ENCODE measurements around the gene TBC1D1.

The TBC1D1 gene

DNA sequence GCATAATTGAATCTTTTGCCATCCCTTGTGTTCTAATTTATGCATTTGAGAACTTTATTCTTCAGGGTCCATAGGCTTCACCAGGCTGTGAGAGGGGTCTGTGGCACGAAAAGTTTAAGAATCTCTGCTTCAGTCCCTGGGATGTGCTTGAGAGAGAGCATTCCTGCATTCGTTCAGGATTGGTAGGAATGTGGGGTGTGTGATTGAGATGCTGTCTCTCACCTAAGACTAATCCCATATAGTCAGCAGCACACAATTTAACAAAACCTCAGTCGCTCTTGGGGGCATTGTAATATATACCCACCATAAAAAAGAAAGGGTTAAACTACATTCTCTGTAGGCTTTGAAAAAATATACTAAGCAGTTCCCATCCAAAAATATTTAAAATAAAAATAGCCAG lies 111.0 kb downstream of the TBC1D1 start:
- DNase-seq (ENCODE audit: low read depth, low spot score) = peak; percentile 36
- Histone ChIP-seq H3K4me1 (ENCODE audit: insufficient read depth, insufficient read length) (peaks cover 3% of the 10 kb centered on the region), H3K9me3 (ENCODE audit: insufficient read depth, low read length) (no peaks in the 10 kb centered on the region), H3K36me3 (ENCODE audit: insufficient read depth, insufficient read length, low read length) (no peaks in the 10 kb centered on the region), H3K27me3 (ENCODE audit: insufficient read depth, insufficient read length) (no peaks in the 10 kb centered on the region), H3K4me3 (ENCODE audit: insufficient read length, low read depth) (no peak overlapping the region), H3K9ac (ENCODE audit: insufficient read length, low read depth) (no peak overlapping the region)
- TF ChIP-seq SUZ12 (IDR thresholded peaks at IDR 0.05; ENCODE audit: extremely low read depth, insufficient read depth, insufficient read length) (no peak), ZNF274 (IDR thresholded peaks at IDR 0.05; ENCODE audit: low read depth, low read length) (no peak), YY1 (IDR thresholded peaks at IDR 0.05; ENCODE audit: insufficient read depth, insufficient read length) (no peak)

- Histone ChIP-seq H3K9me3 (ENCODE audit: insufficient read depth, low read length) (no peaks in the 10 kb centered on the region), H3K9ac (ENCODE audit: insufficient read length, low read depth) (no peak overlapping the region), H3K4me1 (ENCODE audit: insufficient read depth, insufficient read length) (peaks cover 3% of the 10 kb centered on the region), H3K36me3 (ENCODE audit: insufficient read depth, insufficient read length, low read length) (no peaks in the 10 kb centered on the region), H3K4me3 (ENCODE audit: insufficient read length, low read depth) (no peak overlapping the region), H3K27me3 (ENCODE audit: insufficient read depth, insufficient read length) (no peaks in the 10 kb centered on the region)
- TF ChIP-seq SUZ12 (IDR thresholded peaks at IDR 0.05; ENCODE audit: extremely low read depth, insufficient read depth, insufficient read length) (no peak), ZNF274 (IDR thresholded peaks at IDR 0.05; ENCODE audit: low read depth, low read length) (no peak), YY1 (IDR thresholded peaks at IDR 0.05; ENCODE audit: insufficient read depth, insufficient read length) (no peak)
- no peak for DNase-seq (ENCODE audit: low read depth, low spot score)
These were observed 111.7 kb downstream of the TBC1D1 start for GRCh38 chr4:38002451-38003071.

- no peaks in the 10 kb centered on the region for H3K36me3 ChIP-seq (ENCODE audit: insufficient read depth, insufficient read length, low read length)
- H3K9me3 ChIP-seq (ENCODE audit: insufficient read depth, low read length) = no peaks in the 10 kb centered on the region
- H3K4me3 ChIP-seq (ENCODE audit: insufficient read length, low read depth) = no peak overlapping the region
- no peak for DNase-seq (ENCODE audit: low read depth, low spot score)
- TF ChIP-seq ZNF274 (IDR thresholded peaks at IDR 0.05; ENCODE audit: low read depth, low read length) (no peak), YY1 (IDR thresholded peaks at IDR 0.05; ENCODE audit: insufficient read depth, insufficient read length) (no peak), SUZ12 (IDR thresholded peaks at IDR 0.05; ENCODE audit: extremely low read depth, insufficient read depth, insufficient read length) (no peak)
- peaks cover 3% of the 10 kb centered on the region for H3K4me1 ChIP-seq (ENCODE audit: insufficient read depth, insufficient read length)
- H3K27me3 ChIP-seq (ENCODE audit: insufficient read depth, insufficient read length) = no peaks in the 10 kb centered on the region
- no peak overlapping the region for H3K9ac ChIP-seq (ENCODE audit: insufficient read length, low read depth)
These were observed 112.2 kb downstream of the TBC1D1 start for GRCh38 chr4:38003102-38003501.

- no peaks in the 10 kb centered on the region for H3K27me3 ChIP-seq (ENCODE audit: insufficient read depth, insufficient read length)
- no peak overlapping the region for H3K9ac ChIP-seq (ENCODE audit: insufficient read length, low read depth)
- no peaks in the 10 kb centered on the region for H3K36me3 ChIP-seq (ENCODE audit: insufficient read depth, insufficient read length, low read length)
- H3K4me3 ChIP-seq (ENCODE audit: insufficient read length, low read depth) = no peak overlapping the region
- no peak for DNase-seq (ENCODE audit: low read depth, low spot score)
- no peaks in the 10 kb centered on the region for H3K4me1 ChIP-seq (ENCODE audit: insufficient read depth, insufficient read length)
- H3K9me3 ChIP-seq (ENCODE audit: insufficient read depth, low read length) = no peaks in the 10 kb centered on the region
- no peak for TF ChIP-seq ZNF274 (IDR thresholded peaks at IDR 0.05; ENCODE audit: low read depth, low read length)
- TF ChIP-seq YY1 (IDR thresholded peaks at IDR 0.05; ENCODE audit: insufficient read depth, insufficient read length) = no peak
- no peak for TF ChIP-seq SUZ12 (IDR thresholded peaks at IDR 0.05; ENCODE audit: extremely low read depth, insufficient read depth, insufficient read length)
These were observed 112.7 kb downstream of the TBC1D1 start for GRCh38 chr4:38003628-38004027.

DNA sequence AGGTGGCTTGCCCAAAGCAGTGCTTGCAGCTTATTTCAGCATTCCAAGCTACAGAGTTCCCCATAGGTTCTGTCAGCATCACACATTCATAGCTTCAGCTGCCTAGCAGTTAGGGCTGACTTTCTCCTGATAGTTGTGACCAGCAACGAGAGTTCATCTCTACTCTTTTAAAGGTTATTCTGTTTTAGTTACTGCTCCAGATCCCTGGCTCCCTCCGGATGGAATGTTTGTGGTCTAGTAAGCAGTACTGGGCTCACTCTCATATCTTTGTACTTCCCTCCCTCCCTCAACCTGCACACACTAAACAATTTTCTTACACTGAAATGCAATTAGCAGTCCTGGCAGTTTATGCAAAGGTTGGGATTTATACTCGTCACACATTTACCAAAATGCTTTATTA lies 113.2 kb downstream of the TBC1D1 start:
- H3K9me3 ChIP-seq (ENCODE audit: insufficient read depth, low read length) = no peaks in the 10 kb centered on the region
- no peak for DNase-seq (ENCODE audit: low read depth, low spot score)
- no peaks in the 10 kb centered on the region for H3K36me3 ChIP-seq (ENCODE audit: insufficient read depth, insufficient read length, low read length)
- H3K9ac ChIP-seq (ENCODE audit: insufficient read length, low read depth) = no peak overlapping the region
- TF ChIP-seq ZNF274 (IDR thresholded peaks at IDR 0.05; ENCODE audit: low read depth, low read length) (no peak), YY1 (IDR thresholded peaks at IDR 0.05; ENCODE audit: insufficient read depth, insufficient read length) (no peak), SUZ12 (IDR thresholded peaks at IDR 0.05; ENCODE audit: extremely low read depth, insufficient read depth, insufficient read length) (no peak)
- H3K4me3 ChIP-seq (ENCODE audit: insufficient read length, low read depth) = no peak overlapping the region
- H3K4me1 ChIP-seq (ENCODE audit: insufficient read depth, insufficient read length) = no peaks in the 10 kb centered on the region
- H3K27me3 ChIP-seq (ENCODE audit: insufficient read depth, insufficient read length) = no peaks in the 10 kb centered on the region

GRCh38 chr4:38004887-38005286 lies 114.0 kb downstream of the TBC1D1 start:
- Histone ChIP-seq H3K27me3 (ENCODE audit: insufficient read depth, insufficient read length) (no peaks in the 10 kb centered on the region), H3K36me3 (ENCODE audit: insufficient read depth, insufficient read length, low read length) (no peaks in the 10 kb centered on the region), H3K9ac (ENCODE audit: insufficient read length, low read depth) (no peak overlapping the region), H3K9me3 (ENCODE audit: insufficient read depth, low read length) (no peaks in the 10 kb centered on the region), H3K4me1 (ENCODE audit: insufficient read depth, insufficient read length) (no peaks in the 10 kb centered on the region), H3K4me3 (ENCODE audit: insufficient read length, low read depth) (no peak overlapping the region)
- TF ChIP-seq ZNF274 (IDR thresholded peaks at IDR 0.05; ENCODE audit: low read depth, low read length) (no peak), SUZ12 (IDR thresholded peaks at IDR 0.05; ENCODE audit: extremely low read depth, insufficient read depth, insufficient read length) (no peak), YY1 (IDR thresholded peaks at IDR 0.05; ENCODE audit: insufficient read depth, insufficient read length) (no peak)
- no peak for DNase-seq (ENCODE audit: low read depth, low spot score)

DNA sequence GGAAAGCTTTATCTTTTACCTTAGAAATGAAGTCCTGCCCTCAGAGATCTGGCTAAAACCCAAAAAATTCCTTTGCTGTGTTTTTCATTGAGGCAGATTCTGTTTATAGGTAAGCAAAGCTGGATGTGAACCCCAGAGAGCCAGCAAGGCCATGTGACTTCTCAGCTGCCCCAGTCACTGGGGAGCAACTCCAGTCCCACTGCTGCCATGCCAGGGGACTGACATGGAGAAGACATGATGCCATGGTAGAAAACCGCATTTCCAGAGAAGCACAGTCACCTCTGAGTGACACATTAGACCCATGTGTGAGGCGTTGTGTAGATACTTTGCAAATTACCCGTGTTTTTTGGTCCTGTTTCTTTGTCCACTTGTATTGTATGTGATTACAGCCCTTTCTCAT lies 114.8 kb downstream of the TBC1D1 start:
- Histone ChIP-seq H3K27me3 (ENCODE audit: insufficient read depth, insufficient read length) (no peaks in the 10 kb centered on the region), H3K4me3 (ENCODE audit: insufficient read length, low read depth) (no peak overlapping the region), H3K4me1 (ENCODE audit: insufficient read depth, insufficient read length) (no peaks in the 10 kb centered on the region), H3K9ac (ENCODE audit: insufficient read length, low read depth) (no peak overlapping the region), H3K36me3 (ENCODE audit: insufficient read depth, insufficient read length, low read length) (no peaks in the 10 kb centered on the region), H3K9me3 (ENCODE audit: insufficient read depth, low read length) (no peaks in the 10 kb centered on the region)
- no peak for TF ChIP-seq SUZ12 (IDR thresholded peaks at IDR 0.05; ENCODE audit: extremely low read depth, insufficient read depth, insufficient read length)
- no peak for TF ChIP-seq ZNF274 (IDR thresholded peaks at IDR 0.05; ENCODE audit: low read depth, low read length)
- TF ChIP-seq YY1 (IDR thresholded peaks at IDR 0.05; ENCODE audit: insufficient read depth, insufficient read length) = no peak
- no peak for DNase-seq (ENCODE audit: low read depth, low spot score)
